K562 (cell line): ENCODE data around the gene LNX2. TPM values are rescaled to one million over a fixed set of nuclear protein-coding genes. Genes with fewer than 3 reads are reported as not detected.

Experiments
- ATAC-seq: fragments of 200-7000 bp; cut with Tn5 transposase; 3 replicates; pipeline ENCODE4 v1.9.1; 2020; ENCODE audit warnings: moderate library complexity
- BruUV-seq: library from RNA; stranded (reverse); fragments of 400-500 nt; replicated peaks from 2 replicates; lab custom pipeline; 2021; lab: Mats Ljungman, UMichigan
- CTCF ChIA-PET: fragments of 300-600 bp; formaldehyde crosslinking; extraction: SDS; loops from one replicate; lab custom pipeline; 2021; ENCODE audit warnings: low intra/inter-chr PET ratio; lab: Yijun Ruan, JAX
- POLR2A ChIA-PET: fragments of 300-600, 350-650 bp; sonication (Branson Sonifier 250); formaldehyde crosslinking; extraction: SDS; loops from one replicate; lab custom pipeline; 2021; ENCODE audit warnings: antibody characterized with exemption, inconsistent platforms; lab: Yijun Ruan, JAX
- DNase-seq, 4 experiments: peaks; one replicate each; pipeline versions ENCODE4 v3.0.0 to v3.0.0-alpha.2; 2011 to 2018; ENCODE audit warnings: low spot score in 3 of 4, mixed read lengths in 3 of 4; ENCODE audit errors: extremely low read depth in 1 of 4
- FAIRE-seq: peaks from 2 replicates; lab custom pipeline; 2011; peaks lifted over from hg19 to GRCh38; lab: Jason Lieb, UNC
- H2AFZ ChIP-seq: 2 replicates; pipeline ENCODE4 v1.6.0; 2011; ENCODE audit warnings: low read depth, low read length, control low read depth, inconsistent platforms
- H3K27ac ChIP-seq: fragments of 200-600 bp; 3 replicates; pipeline ENCODE4 v1.8.0; 2011; ENCODE audit warnings: low read depth, mild to moderate bottlenecking, control low read depth, inconsistent platforms, low read length, moderate library complexity, mixed read lengths; ENCODE audit errors: extremely low read depth
- H3K27me3 ChIP-seq, 2 experiments: fragments of 300-600 bp in 1 of 2; 2 replicates in 1 of 2; 3 replicates in 1 of 2; pipeline versions ENCODE4 v1.6.0 to v1.8.0; 2011; ENCODE audit warnings: inconsistent platforms in 2 of 2, low read length in 2 of 2, mild to moderate bottlenecking in 1 of 2, mixed read lengths in 1 of 2, moderate library complexity in 1 of 2; ENCODE audit not compliant: control insufficient read depth in 2 of 2, insufficient read depth in 2 of 2
- H3K36me3 ChIP-seq: fragments of 300-600 bp; 3 replicates; pipeline ENCODE4 v1.8.0; 2011; ENCODE audit warnings: mild to moderate bottlenecking, low read length, inconsistent platforms; ENCODE audit not compliant: control insufficient read depth, insufficient read depth
- H3K4me1 ChIP-seq, 2 experiments: fragments of 200-600 bp in 1 of 2; replicated peaks in 1 of 2; 2 replicates in 1 of 2; 3 replicates in 1 of 2; pipeline versions ENCODE4 v1.5.1 to v1.8.0; 2011; ENCODE audit warnings: inconsistent platforms in 2 of 2, low read length in 2 of 2, mild to moderate bottlenecking in 1 of 2, mixed read lengths in 1 of 2, moderate library complexity in 1 of 2; ENCODE audit not compliant: control insufficient read depth in 2 of 2, insufficient read depth in 2 of 2
- H3K4me2 ChIP-seq: 2 replicates; pipeline ENCODE4 v1.6.1; 2011; ENCODE audit warnings: low read length, control low read depth, inconsistent platforms, mixed read lengths; ENCODE audit not compliant: insufficient read depth
- H3K4me3 ChIP-seq: fragments of 200-600 bp; sonication (generic), shearing (Covaris generic); 2 replicates; pipeline ENCODE4 v1.5.1; 2016; ENCODE audit warnings: control low read depth, inconsistent platforms
- H3K79me2 ChIP-seq: fragments of 200-600 bp; 3 replicates; pipeline ENCODE4 v1.8.0; 2011; ENCODE audit warnings: low read length, inconsistent platforms; ENCODE audit not compliant: control insufficient read depth, insufficient read depth
- H3K9ac ChIP-seq, 2 experiments: 2 replicates each; pipeline versions ENCODE4 v1.6.0 to v1.6.1; 2011; ENCODE audit warnings: low read depth in 2 of 2, low read length in 2 of 2, control low read depth in 1 of 2, inconsistent platforms in 1 of 2, mild to moderate bottlenecking in 1 of 2, mixed read lengths in 1 of 2; ENCODE audit not compliant: insufficient read depth in 1 of 2
- H3K9me1 ChIP-seq: one replicate; pipeline ENCODE4 v1.6.0; 2011; ENCODE audit warnings: inconsistent platforms, mild to moderate bottlenecking, low read length, moderate library complexity; ENCODE audit not compliant: control insufficient read depth, insufficient read depth
- H3K9me3 ChIP-seq: replicated peaks from 2 replicates; pipeline ENCODE4 v1.5.1; 2011; ENCODE audit warnings: low read depth, low read length, inconsistent platforms; ENCODE audit not compliant: control insufficient read depth, insufficient read depth
- H4K20me1 ChIP-seq: replicated peaks from 2 replicates; pipeline ENCODE4 v1.6.1; 2011; ENCODE audit warnings: low read length, inconsistent platforms, mixed read lengths; ENCODE audit not compliant: control insufficient read depth, insufficient read depth
- HMGN3 ChIP-seq: IDR thresholded peaks from 2 replicates; pipeline ENCODE4 v1.6.1; 2011; ENCODE audit warnings: borderline replicate concordance, low read depth, mild to moderate bottlenecking, mixed read lengths, low read length; ENCODE audit not compliant: insufficient read length; ENCODE audit errors: extremely low read depth
- MTA3 ChIP-seq: fragments of 450-650 bp; formaldehyde crosslinking; IDR thresholded peaks from 2 replicates; pipeline ENCODE4 v1.6.1; 2017; ENCODE audit warnings: mild to moderate bottlenecking, borderline replicate concordance
- NR2C1 ChIP-seq, 2 experiments: fragments of 450-650 bp; IDR thresholded peaks; 2 replicates each; pipeline ENCODE4 v1.6.1; 2017; ENCODE audit warnings: mild to moderate bottlenecking in 2 of 2, antibody characterized with exemption in 1 of 2, inconsistent platforms in 1 of 2, missing compliant biosample characterization in 1 of 2, missing genetic modification characterization in 1 of 2
- RFX7 ChIP-seq: fragments of 250-450 bp; sonication (Bioruptor Pico); IDR thresholded peaks from 2 replicates; pipeline ENCODE4 v1.5.1; 2021; ENCODE audit warnings: mild to moderate bottlenecking
- WGBS: fragments of 100-300 bp; shearing (Covaris generic); methylation state at CpG from one replicate; pipeline ENCODE4 v1.1.6; 2016; ENCODE audit warnings: low coverage, mixed read lengths; ENCODE audit not compliant: insufficient coverage; ENCODE audit errors: missing lambda C conversion rate; 5-methylcytosine and 5-hydroxymethylcytosine counted together
- in situ Hi-C: fragments of 300-500 bp; cut with MboI; formaldehyde crosslinking; loops from 4 replicates; pipeline ENCODE4 v1.15.0; 2018; ENCODE audit warnings: inconsistent platforms, mixed read lengths
- intact Hi-C: fragments of 100-400 bp; cut with micrococcal nuclease; formaldehyde crosslinking; loops from 2 replicates; pipeline ENCODE4 v1.14.2; 2022
- polyA plus RNA-seq, 8 experiments: library from polyadenylated mRNA; depleted of rRNA in 4 of 8; stranded (reverse) in 5 of 8; unstranded in 3 of 8; fragments of >200 nt; fragmentation: Nextera tagmentation in 2 of 8; fragmentation: Illumina TruSeq in 1 of 8; extraction: Ambion mirVana in 2 of 8; extraction: Trizol in 1 of 8; gene quantifications; 2 replicates each; pipeline versions ENCODE4 v1.2.1 to v1.2.3, GENCODE V29; 2011 to 2014; ENCODE audit warnings: inconsistent platforms in 1 of 8, missing spikeins in 1 of 8
- total RNA-seq, 7 experiments: library from RNA; depleted of rRNA in 6 of 7; stranded (reverse); fragments of >200 nt in 6 of 7; fragmentation: Illumina TruSeq in 2 of 7; extraction: Trizol in 2 of 7; gene quantifications; 2 replicates each; pipeline versions ENCODE4 v1.2.1 to v1.2.3, GENCODE V29; 2011 to 2021; ENCODE audit warnings: low replicate concordance in 1 of 7
- TF ChIP-seq, protein P1 (sequence below): fragments of 250-450 bp; sonication (Bioruptor Pico); IDR thresholded peaks from 2 replicates; pipeline ENCODE4 v1.4.0; 2020

Gene LNX2
- total and polyA plus RNA-seq, 9 of the 15 experiments (the other 6 are each of a cell fraction or from before 2014, with no cell fraction given) = 1.5 to 5.5 (median 4.0) TPM

DNA sequence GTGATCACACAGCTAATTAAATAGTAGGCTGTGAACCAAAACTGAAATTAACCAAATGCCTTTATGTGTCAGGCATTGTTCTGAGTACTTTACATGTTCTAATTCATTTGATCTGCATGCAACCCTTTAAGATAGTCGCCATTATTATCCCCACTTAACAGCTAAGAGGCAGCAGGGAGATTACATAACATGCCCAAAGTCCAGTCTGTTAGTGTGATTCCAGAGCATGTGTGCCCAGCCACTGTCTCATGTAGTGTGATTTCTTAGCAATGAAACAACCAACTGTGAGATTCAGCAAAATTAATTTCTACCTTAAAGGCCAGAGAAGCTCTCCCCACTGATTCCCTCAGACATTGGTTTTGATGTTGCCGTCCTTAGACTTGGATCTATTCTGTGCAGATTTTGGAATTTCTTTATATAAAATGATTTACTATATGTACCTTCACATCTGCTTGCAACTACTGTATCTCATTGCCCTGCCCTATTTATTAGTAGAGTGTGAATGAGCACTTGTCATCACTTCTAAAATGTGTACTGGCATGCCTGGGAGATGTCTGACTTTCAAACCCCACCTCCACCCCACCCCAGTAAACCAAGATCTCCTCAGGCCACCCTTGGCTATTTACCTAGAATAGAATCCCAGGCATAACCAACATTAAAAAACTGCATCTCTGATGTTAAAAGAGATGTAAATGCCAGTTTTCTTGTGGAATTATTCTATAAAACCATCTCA, 42.6 kb upstream of the LNX2 start:
- in situ Hi-C loops (no loop called here), intact Hi-C loops (no loop called here)
- Histone ChIP-seq H3K27me3 (no peaks in the 10 kb centered on the region), H3K9ac (no peak overlapping the region), H3K4me1 (peaks cover 4% of the 10 kb centered on the region in 2 experiments; a peak in 4 of 5 replicates), H3K9me1 (no peaks in the 10 kb centered on the region), H3K79me2 (no peaks in the 10 kb centered on the region), H3K9me3 (no peaks in the 10 kb centered on the region), H3K4me3 (no peak overlapping the region), H3K36me3 (peaks cover 3% of the 10 kb centered on the region; the same call in 1 of the 3 replicates), H4K20me1 (no peaks in the 10 kb centered on the region; the same call in 1 of the 2 replicates), H2AFZ (no peak overlapping the region), H3K27ac (no peak overlapping the region), H3K4me2 (no peak overlapping the region)
- ChIA-PET POLR2A (no interaction called here), CTCF (no interaction called here)
- 80% methylated on average over 2 of the region's 2 CpGs for WGBS
- BruUV-seq = no TSS peak
- no peak for DNase-seq
- no peak for ATAC-seq
- FAIRE-seq = no peak
- TF ChIP-seq MTA3 (no peak), RFX7 (CRISPR knock-in tag) (no peak), NR2C1 (IDR thresholded peaks at IDR 0.05) (no peak), NR2C1 (tag; IDR thresholded peaks at IDR 0.05) (no peak), HMGN3 (no peak)
- TF ChIP-seq, protein P1, sequence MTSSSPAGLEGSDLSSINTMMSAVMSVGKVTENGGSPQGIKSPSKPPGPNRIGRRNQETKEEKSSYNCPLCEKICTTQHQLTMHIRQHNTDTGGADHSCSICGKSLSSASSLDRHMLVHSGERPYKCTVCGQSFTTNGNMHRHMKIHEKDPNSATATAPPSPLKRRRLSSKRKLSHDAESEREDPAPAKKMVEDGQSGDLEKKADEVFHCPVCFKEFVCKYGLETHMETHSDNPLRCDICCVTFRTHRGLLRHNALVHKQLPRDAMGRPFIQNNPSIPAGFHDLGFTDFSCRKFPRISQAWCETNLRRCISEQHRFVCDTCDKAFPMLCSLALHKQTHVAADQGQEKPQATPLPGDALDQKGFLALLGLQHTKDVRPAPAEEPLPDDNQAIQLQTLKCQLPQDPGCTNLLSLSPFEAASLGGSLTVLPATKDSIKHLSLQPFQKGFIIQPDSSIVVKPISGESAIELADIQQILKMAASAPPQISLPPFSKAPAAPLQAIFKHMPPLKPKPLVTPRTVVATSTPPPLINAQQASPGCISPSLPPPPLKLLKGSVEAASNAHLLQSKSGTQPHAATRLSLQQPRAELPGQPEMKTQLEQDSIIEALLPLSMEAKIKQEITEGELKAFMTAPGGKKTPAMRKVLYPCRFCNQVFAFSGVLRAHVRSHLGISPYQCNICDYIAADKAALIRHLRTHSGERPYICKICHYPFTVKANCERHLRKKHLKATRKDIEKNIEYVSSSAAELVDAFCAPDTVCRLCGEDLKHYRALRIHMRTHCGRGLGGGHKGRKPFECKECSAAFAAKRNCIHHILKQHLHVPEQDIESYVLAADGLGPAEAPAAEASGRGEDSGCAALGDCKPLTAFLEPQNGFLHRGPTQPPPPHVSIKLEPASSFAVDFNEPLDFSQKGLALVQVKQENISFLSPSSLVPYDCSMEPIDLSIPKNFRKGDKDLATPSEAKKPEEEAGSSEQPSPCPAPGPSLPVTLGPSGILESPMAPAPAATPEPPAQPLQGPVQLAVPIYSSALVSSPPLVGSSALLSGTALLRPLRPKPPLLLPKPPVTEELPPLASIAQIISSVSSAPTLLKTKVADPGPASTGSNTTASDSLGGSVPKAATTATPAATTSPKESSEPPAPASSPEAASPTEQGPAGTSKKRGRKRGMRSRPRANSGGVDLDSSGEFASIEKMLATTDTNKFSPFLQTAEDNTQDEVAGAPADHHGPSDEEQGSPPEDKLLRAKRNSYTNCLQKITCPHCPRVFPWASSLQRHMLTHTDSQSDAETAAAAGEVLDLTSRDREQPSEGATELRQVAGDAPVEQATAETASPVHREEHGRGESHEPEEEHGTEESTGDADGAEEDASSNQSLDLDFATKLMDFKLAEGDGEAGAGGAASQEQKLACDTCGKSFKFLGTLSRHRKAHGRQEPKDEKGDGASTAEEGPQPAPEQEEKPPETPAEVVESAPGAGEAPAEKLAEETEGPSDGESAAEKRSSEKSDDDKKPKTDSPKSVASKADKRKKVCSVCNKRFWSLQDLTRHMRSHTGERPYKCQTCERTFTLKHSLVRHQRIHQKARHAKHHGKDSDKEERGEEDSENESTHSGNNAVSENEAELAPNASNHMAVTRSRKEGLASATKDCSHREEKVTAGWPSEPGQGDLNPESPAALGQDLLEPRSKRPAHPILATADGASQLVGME (CRISPR knock-in tag) = no peak
